Esophagus muscularis mucosa (tissue), 4 donors: Measurements from ENCODE around the gene KRTAP12-3. TPM values are rescaled to one million over a fixed set of nuclear protein-coding genes. Genes with fewer than 3 reads are reported as not detected.
A peak's percentile ranks its signal among the peaks of the same experiment; 100 is the strongest.

Source experiments
- DNase-seq: peaks from one replicate; pipeline ENCODE4 v3.0.0-alpha.2; 2017; ENCODE audit errors: extremely low spot score
- H3K27ac ChIP-seq, 4 donors: fragments of 200-600 bp; sonication (generic); replicated peaks in 1 of 4; 1 replicate in 3 of 4; 2 replicates in 1 of 4; pipeline ENCODE4 v1.5.1; 2016 to 2019; ENCODE audit warnings: mild to moderate bottlenecking in 1 of 4
- H3K27me3 ChIP-seq, 4 donors: fragments of 200-600 bp; sonication (generic); one replicate each; pipeline versions ENCODE4 v1.5.1 to v1.6.0; 2016 to 2019
- H3K36me3 ChIP-seq, 4 donors: fragments of 200-600 bp; sonication (generic); one replicate each; pipeline ENCODE4 v1.5.1; 2016 to 2019
- H3K4me1 ChIP-seq, 4 donors: fragments of 200-600 bp; sonication (generic); one replicate each; pipeline ENCODE4 v1.5.1; 2016 to 2019
- H3K4me3 ChIP-seq, 4 donors: fragments of 200-600 bp; sonication (generic); 1 replicate in 2 of 4; 2 replicates in 2 of 4; pipeline ENCODE4 v1.5.1; 2016 to 2019; ENCODE audit warnings: mild to moderate bottlenecking in 4 of 4, moderate library complexity in 1 of 4
- H3K9me3 ChIP-seq, 4 donors: fragments of 200-600 bp; sonication (generic); 1 replicate in 3 of 4; 2 replicates in 1 of 4; pipeline ENCODE4 v1.5.1; 2016 to 2019
- EP300 ChIP-seq: sonication (generic); formaldehyde crosslinking; IDR thresholded peaks from one replicate; pipeline ENCODE4 v1.6.1; 2017; ENCODE audit warnings: antibody characterized with exemption
- POLR2A ChIP-seq: fragments of 450-650 bp; IDR thresholded peaks from one replicate; pipeline ENCODE4 v1.6.1; 2017; ENCODE audit warnings: antibody characterized with exemption, moderate library complexity, mild to moderate bottlenecking, low read depth
- POLR2AphosphoS5 ChIP-seq, 2 donors: sonication (generic); formaldehyde crosslinking; IDR thresholded peaks; one replicate each; pipeline ENCODE4 v1.6.1; 2017; ENCODE audit warnings: antibody characterized with exemption in 2 of 2
- WGBS: methylation state at CpG from one replicate; pipeline ENCODE4 v1.1.5; 2018; 5-methylcytosine and 5-hydroxymethylcytosine counted together
- intact Hi-C: fragments of 100-400 bp; cut with DNase I; formaldehyde crosslinking; loops from one replicate; pipeline ENCODE4 v1.15.1; 2023
- total RNA-seq, 4 donors: library from RNA; depleted of rRNA; stranded (reverse); fragments of >200 nt; gene quantifications; one replicate each; pipeline versions ENCODE4 v1.1.0 to v1.2.1, GENCODE V29; 2016
- TF ChIP-seq, protein P1 (sequence below), 3 experiments: fragments of 200-600 bp in 2 of 3; fragments of 450-650 bp in 1 of 3; sonication (generic) in 2 of 3; IDR thresholded peaks; one replicate each; pipeline ENCODE4 v1.5.1; 2017 to 2019; ENCODE audit warnings: antibody characterized with exemption in 3 of 3, mild to moderate bottlenecking in 2 of 3, moderate library complexity in 1 of 3

Gene KRTAP12-3
- total RNA-seq, 4 donors from 2014 or later, result not detected

GRCh38 chr21:44650973-44651675 is 6.6 kb upstream of the KRTAP12-3 start:
- Histone ChIP-seq H3K9me3 (peaks cover 0 to 3% (median 1%) of the 10 kb centered on the region in 4 donors), H3K27me3 (peaks cover 0 to 70% (median 0%) of the 10 kb centered on the region in 4 donors), H3K4me3 (no peak overlapping the region), H3K4me1 (no peaks in the 10 kb centered on the region), H3K27ac (no peak overlapping the region), H3K36me3 (no peaks in the 10 kb centered on the region)
- DNase-seq, result peak; percentile 89
- WGBS, result 93% methylated on average over 11 of the region's 12 CpGs
- TF ChIP-seq EP300 (no peak), POLR2AphosphoS5 (IDR thresholded peaks at IDR 0.05) (no peak), POLR2A (no peak)
- TF ChIP-seq, protein P1, sequence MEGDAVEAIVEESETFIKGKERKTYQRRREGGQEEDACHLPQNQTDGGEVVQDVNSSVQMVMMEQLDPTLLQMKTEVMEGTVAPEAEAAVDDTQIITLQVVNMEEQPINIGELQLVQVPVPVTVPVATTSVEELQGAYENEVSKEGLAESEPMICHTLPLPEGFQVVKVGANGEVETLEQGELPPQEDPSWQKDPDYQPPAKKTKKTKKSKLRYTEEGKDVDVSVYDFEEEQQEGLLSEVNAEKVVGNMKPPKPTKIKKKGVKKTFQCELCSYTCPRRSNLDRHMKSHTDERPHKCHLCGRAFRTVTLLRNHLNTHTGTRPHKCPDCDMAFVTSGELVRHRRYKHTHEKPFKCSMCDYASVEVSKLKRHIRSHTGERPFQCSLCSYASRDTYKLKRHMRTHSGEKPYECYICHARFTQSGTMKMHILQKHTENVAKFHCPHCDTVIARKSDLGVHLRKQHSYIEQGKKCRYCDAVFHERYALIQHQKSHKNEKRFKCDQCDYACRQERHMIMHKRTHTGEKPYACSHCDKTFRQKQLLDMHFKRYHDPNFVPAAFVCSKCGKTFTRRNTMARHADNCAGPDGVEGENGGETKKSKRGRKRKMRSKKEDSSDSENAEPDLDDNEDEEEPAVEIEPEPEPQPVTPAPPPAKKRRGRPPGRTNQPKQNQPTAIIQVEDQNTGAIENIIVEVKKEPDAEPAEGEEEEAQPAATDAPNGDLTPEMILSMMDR (IDR thresholded peaks at IDR 0.05), result no peak
- intact Hi-C loops, result no loop called here

DNA sequence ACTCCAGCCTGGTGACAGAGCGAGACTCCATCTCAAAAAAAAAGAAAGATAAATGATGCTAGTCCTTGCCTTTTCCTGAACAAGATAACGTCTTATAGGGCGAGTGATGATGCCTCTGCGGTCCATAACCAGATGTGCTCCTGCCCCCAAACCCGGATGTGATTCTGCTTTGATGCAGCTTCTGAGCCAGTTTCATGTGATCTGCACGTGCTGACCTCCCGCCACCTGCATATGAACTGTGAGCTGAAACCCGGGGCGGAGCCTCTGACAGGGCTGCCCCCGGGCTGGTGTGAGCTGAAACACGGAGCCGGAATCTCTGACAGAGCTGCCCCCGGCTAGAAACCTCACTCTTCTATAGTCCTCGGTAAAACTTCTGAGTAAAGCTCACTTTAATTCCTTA is 4.6 kb upstream of the KRTAP12-3 start:
- Histone ChIP-seq H3K27me3 (peaks cover 0 to 66% (median 0%) of the 10 kb centered on the region in 4 donors), H3K27ac (no peak overlapping the region), H3K4me1 (no peaks in the 10 kb centered on the region), H3K36me3 (no peaks in the 10 kb centered on the region), H3K4me3 (no peak overlapping the region), H3K9me3 (peaks cover 0 to 13% (median 6%) of the 10 kb centered on the region in 4 donors)
- TF ChIP-seq, protein P1 (IDR thresholded peaks at IDR 0.05), result no peak
- TF ChIP-seq EP300, result no peak
- no peak for TF ChIP-seq POLR2AphosphoS5 (IDR thresholded peaks at IDR 0.05)
- no peak for TF ChIP-seq POLR2A
- intact Hi-C loops, result no loop called here
- 58% methylated on average over 14 of the region's 14 CpGs for WGBS
- peak; percentile 55 for DNase-seq

DNA sequence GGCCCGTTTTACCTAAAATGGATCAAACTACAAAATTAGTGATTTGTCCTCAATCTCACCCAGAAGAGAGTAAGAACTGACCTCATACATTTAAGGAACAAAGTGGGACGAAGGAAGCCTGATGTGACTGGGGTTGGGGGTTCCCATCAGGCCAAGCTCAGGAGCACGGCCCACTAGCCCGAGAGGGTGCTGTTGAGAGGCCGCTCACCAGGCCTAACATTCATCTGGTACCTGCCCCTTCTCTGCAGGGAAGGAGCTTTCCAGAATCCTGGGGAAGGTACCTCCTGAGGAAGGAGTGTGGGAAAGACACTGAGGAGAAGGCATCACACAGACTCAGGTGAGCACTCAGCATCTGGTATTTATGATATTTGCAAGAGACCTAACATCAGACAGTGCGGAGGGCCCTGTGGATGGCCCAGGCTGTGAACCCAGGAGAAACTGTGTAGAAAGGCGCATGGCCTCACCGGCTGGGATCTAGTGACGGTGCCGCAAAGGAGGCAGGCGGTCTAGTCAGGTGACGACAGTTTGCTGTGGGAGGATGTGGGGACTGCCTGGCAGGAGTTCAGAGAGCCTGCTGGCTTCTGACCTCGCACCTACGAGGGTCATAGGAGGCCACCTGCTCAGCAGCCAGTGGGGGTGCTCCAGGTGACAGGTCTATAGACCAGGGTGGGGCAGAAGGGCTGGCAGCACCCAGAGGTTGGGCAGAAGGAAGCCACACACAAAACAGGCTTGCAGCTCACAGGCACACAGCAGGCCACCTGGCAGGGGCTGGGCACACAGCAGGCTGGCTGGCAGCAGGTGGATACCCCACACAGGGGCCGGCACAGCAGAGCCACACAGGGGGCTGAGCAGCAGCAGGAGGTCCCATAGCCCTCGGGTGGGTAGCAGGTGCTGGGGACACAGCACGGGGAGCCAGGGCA is 3.8 kb upstream of the KRTAP12-3 start:
- DNase-seq, result peak; percentile 79
- Histone ChIP-seq H3K36me3 (no peaks in the 10 kb centered on the region), H3K4me1 (no peaks in the 10 kb centered on the region), H3K27ac (no peak overlapping the region), H3K27me3 (peaks cover 0 to 66% (median 0%) of the 10 kb centered on the region in 4 donors), H3K9me3 (peaks cover 0 to 13% (median 6%) of the 10 kb centered on the region in 4 donors), H3K4me3 (no peak overlapping the region)
- intact Hi-C loops, result no loop called here
- TF ChIP-seq POLR2AphosphoS5 (IDR thresholded peaks at IDR 0.05), result peak in 1 of 2 donors; percentile 8
- no peak for TF ChIP-seq POLR2A
- WGBS, result 77% methylated on average over 12 of the region's 17 CpGs

DNA sequence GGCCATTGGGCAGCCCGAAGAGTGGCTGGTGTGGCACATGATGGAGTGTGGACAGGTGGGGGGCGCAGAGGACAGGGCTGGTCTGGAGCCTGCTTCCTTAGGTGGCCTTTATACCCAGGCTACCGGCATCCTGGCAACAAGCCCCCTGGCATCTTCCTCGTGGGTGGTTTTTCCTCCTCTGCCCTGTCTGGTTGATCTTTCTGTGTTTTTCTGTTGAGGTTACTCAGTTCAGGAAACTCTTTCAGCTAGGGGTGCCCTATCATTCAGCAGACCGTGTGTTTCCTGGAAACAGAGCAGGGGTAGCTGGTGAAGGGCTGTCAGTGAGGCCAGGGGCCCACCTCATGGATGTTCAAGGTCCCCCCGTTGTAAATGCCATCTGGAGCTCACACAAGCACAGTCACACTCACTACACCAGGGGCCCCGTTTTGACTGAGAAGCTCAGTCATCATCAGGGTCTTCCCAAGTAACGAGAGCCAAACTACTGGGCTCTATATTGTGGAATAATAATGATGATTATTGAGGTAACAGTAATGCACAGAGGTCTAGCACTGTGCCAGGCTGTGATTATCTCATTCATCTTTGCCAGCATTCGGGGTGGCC is 3.1 kb upstream of the KRTAP12-3 start, which contains the start of gene KRTAP12-4:
TSS of gene KRTAP12-4 (minus strand) at position 84 of the 600 bp plus-strand sequence. CDS start at position 39, 45 bp downstream.
- Histone ChIP-seq H3K27ac (no peak within 1 kb of the TSS), H3K4me3 (no peak within 1 kb of the TSS), H3K36me3 (no peaks in the 10 kb centered on the region), H3K4me1 (no peaks in the 10 kb centered on the region), H3K9me3 (peaks cover 0 to 13% (median 6%) of the 10 kb centered on the region in 4 donors), H3K27me3 (peaks cover 0 to 65% (median 0%) of the 10 kb centered on the region in 4 donors)
- intact Hi-C loops, result no loop called here
- no peak for TF ChIP-seq POLR2AphosphoS5 (IDR thresholded peaks at IDR 0.05)
- TF ChIP-seq, protein P1 (IDR thresholded peaks at IDR 0.05), result no peak
- no peak for TF ChIP-seq EP300
- no peak for TF ChIP-seq POLR2A
- no peak for DNase-seq
- 79% methylated on average over 7 of the region's 9 CpGs for WGBS
